WTC11 (cell line): ENCODE data around the gene ZBTB7C. TPM values are rescaled to one million over a fixed set of nuclear protein-coding genes. Genes with fewer than 3 reads are reported as not detected.

ENCODE experiments used
- ATAC-seq: fragments of 200-7000 bp; cut with Tn5 transposase; 2 replicates; pipeline ENCODE4 v1.10.0; 2021; ENCODE audit warnings: mild to moderate bottlenecking, moderate library complexity
- CTCF ChIA-PET: fragments of 300-600 bp; sonication (Branson Sonifier 250); formaldehyde crosslinking; loops from one replicate; lab custom pipeline; 2021; ENCODE audit warnings: antibody characterized with exemption; lab: Charles Lee
- POLR2A ChIA-PET: fragments of 350-600 bp; sonication (Branson Sonifier 250); formaldehyde crosslinking; loops from one replicate; lab custom pipeline; 2021; ENCODE audit warnings: antibody characterized with exemption; lab: Charles Lee
- DNase-seq: peaks from one replicate; pipeline ENCODE4 v3.0.0; 2021; ENCODE audit warnings: low spot score
- H3K27ac Mint-ChIP-seq: 2 replicates; pipeline ENCODE4 v1.8.0; 2021; ENCODE audit warnings: mixed read lengths
- H3K27me3 Mint-ChIP-seq: 2 replicates; pipeline ENCODE4 v1.8.0; 2021; ENCODE audit warnings: low read depth, mild to moderate bottlenecking, moderate library complexity, mixed read lengths
- H3K36me3 Mint-ChIP-seq: 2 replicates; pipeline ENCODE4 v1.8.0; 2021; ENCODE audit warnings: mixed read lengths
- H3K4me1 Mint-ChIP-seq: 2 replicates; pipeline ENCODE4 v1.8.0; 2022; ENCODE audit warnings: mixed read lengths
- H3K4me3 Mint-ChIP-seq: 2 replicates; pipeline ENCODE4 v1.8.0; 2021; ENCODE audit warnings: mild to moderate bottlenecking, moderate library complexity, mixed read lengths
- H3K9me3 Mint-ChIP-seq: 2 replicates; pipeline ENCODE4 v1.8.0; 2021; ENCODE audit warnings: mixed read lengths
- ATF1 ChIP-seq: sonication (generic); formaldehyde crosslinking; IDR thresholded peaks from 2 replicates; pipeline ENCODE4 v1.8.1; 2023; ENCODE audit warnings: mild to moderate bottlenecking, moderate library complexity, missing genetic modification reagents
- CBFB ChIP-seq: sonication (generic); formaldehyde crosslinking; IDR thresholded peaks from 2 replicates; pipeline ENCODE4 v1.8.1; 2022; ENCODE audit warnings: mild to moderate bottlenecking, low read depth, missing genetic modification reagents
- CREB1 ChIP-seq: sonication (generic); formaldehyde crosslinking; IDR thresholded peaks from 2 replicates; pipeline ENCODE4 v1.8.0; 2023; ENCODE audit warnings: mild to moderate bottlenecking, missing genetic modification reagents
- EMX1 ChIP-seq: fragments of 250-450 bp; sonication (Bioruptor Pico); IDR thresholded peaks from 2 replicates; pipeline ENCODE4 v1.8.0; 2021; ENCODE audit warnings: mild to moderate bottlenecking
- ESRRA ChIP-seq: sonication (generic); formaldehyde crosslinking; IDR thresholded peaks from 2 replicates; pipeline ENCODE4 v1.8.1; 2022; ENCODE audit warnings: mild to moderate bottlenecking, missing genetic modification reagents, borderline replicate concordance
- GTF2I ChIP-seq: fragments of 250-450 bp; sonication (Bioruptor Pico); conservative IDR thresholded peaks from 2 replicates; pipeline ENCODE4 v1.4.0; 2021; ENCODE audit warnings: mild to moderate bottlenecking
- HMGA2 ChIP-seq: fragments of 250-450 bp; sonication (Bioruptor Pico); IDR thresholded peaks from 2 replicates; pipeline ENCODE4 v1.4.0; 2021; ENCODE audit warnings: mild to moderate bottlenecking, moderate library complexity
- IRF2 ChIP-seq: sonication (generic); formaldehyde crosslinking; IDR thresholded peaks from 2 replicates; pipeline ENCODE4 v1.8.0; 2022; ENCODE audit warnings: low read depth, missing genetic modification reagents, borderline replicate concordance
- NR2C2 ChIP-seq: sonication (generic); formaldehyde crosslinking; IDR thresholded peaks from 2 replicates; pipeline ENCODE4 v1.8.0; 2022; ENCODE audit warnings: mild to moderate bottlenecking, missing genetic modification reagents
- PRRX2 ChIP-seq: fragments of 250-450 bp; sonication (Bioruptor Pico); IDR thresholded peaks from 2 replicates; pipeline ENCODE4 v1.8.0; 2021; ENCODE audit warnings: mild to moderate bottlenecking
- SP1 ChIP-seq: sonication (generic); formaldehyde crosslinking; conservative IDR thresholded peaks from 2 replicates; pipeline ENCODE4 v1.8.1; 2022; ENCODE audit warnings: missing genetic modification reagents
- TP53 ChIP-seq: sonication (generic); formaldehyde crosslinking; IDR thresholded peaks from 2 replicates; pipeline ENCODE4 v1.8.1; 2023; ENCODE audit warnings: mild to moderate bottlenecking, missing genetic modification reagents
- ZNF121 ChIP-seq: sonication (generic); formaldehyde crosslinking; IDR thresholded peaks from 2 replicates; pipeline ENCODE4 v1.8.0; 2023; ENCODE audit warnings: missing genetic modification reagents
- ZNF317 ChIP-seq: sonication (generic); formaldehyde crosslinking; IDR thresholded peaks from 2 replicates; pipeline ENCODE4 v1.8.1; 2023; ENCODE audit warnings: low read depth, mild to moderate bottlenecking, moderate library complexity, missing genetic modification reagents, borderline replicate concordance
- ZNF423 ChIP-seq: fragments of 250-450 bp; sonication (Bioruptor Pico); IDR thresholded peaks from 2 replicates; pipeline ENCODE4 v2.1.2; 2022; ENCODE audit warnings: mild to moderate bottlenecking, moderate library complexity
- total RNA-seq: library from RNA; stranded (reverse); gene quantifications from 3 replicates; pipeline ENCODE4 v1.2.3, GENCODE V29; 2021
- TF ChIP-seq, protein P1 (sequence below): sonication (generic); formaldehyde crosslinking; IDR thresholded peaks from 2 replicates; pipeline ENCODE4 v1.8.0; 2022; ENCODE audit warnings: mild to moderate bottlenecking, missing genetic modification reagents
- TF ChIP-seq, protein P2 (sequence below): sonication (generic); formaldehyde crosslinking; IDR thresholded peaks from 2 replicates; pipeline ENCODE4 v1.8.1; 2023; ENCODE audit warnings: mild to moderate bottlenecking, moderate library complexity, missing genetic modification reagents
- TF ChIP-seq, protein P3 (sequence below): sonication (generic); formaldehyde crosslinking; IDR thresholded peaks from 2 replicates; pipeline ENCODE4 v1.8.1; 2023; ENCODE audit warnings: mild to moderate bottlenecking, missing genetic modification reagents
- TF ChIP-seq, protein P4 (sequence below): fragments of 250-450 bp; sonication (Bioruptor Pico); IDR thresholded peaks from 2 replicates; pipeline ENCODE4 v1.8.0; 2021; ENCODE audit warnings: mild to moderate bottlenecking
- TF ChIP-seq, protein P5 (sequence below): sonication (generic); formaldehyde crosslinking; conservative IDR thresholded peaks from 2 replicates; pipeline ENCODE4 v1.8.1; 2022; ENCODE audit warnings: mild to moderate bottlenecking, missing genetic modification reagents
- TF ChIP-seq, protein P6 (sequence below): sonication (generic); formaldehyde crosslinking; IDR thresholded peaks from 2 replicates; pipeline ENCODE4 v1.8.1; 2023; ENCODE audit warnings: mild to moderate bottlenecking, missing genetic modification reagents, moderate library complexity

The ZBTB7C gene
- total RNA-seq, 1 experiment from 2014 or later: 0.48 TPM

DNA sequence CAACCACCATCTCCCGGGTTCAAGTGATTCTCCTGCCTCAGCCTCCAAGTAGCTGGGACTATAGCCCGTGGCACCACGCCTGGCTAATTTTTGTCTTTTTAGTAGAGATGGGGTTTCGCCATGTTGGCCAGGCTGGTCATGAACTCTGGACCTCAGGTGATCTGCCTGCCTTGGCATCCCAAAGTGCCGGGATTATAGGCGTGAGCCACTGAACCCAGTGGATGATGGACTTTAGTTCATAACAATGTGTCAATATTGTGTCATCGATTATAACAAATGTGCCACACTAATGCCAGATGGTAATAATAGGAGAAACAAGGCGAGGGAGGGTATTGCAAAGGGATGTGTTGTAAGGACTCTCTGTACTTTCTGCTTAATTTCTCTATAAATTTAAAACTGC lies 216.6 kb downstream of the ZBTB7C start (continued):
- TF ChIP-seq, protein P1, sequence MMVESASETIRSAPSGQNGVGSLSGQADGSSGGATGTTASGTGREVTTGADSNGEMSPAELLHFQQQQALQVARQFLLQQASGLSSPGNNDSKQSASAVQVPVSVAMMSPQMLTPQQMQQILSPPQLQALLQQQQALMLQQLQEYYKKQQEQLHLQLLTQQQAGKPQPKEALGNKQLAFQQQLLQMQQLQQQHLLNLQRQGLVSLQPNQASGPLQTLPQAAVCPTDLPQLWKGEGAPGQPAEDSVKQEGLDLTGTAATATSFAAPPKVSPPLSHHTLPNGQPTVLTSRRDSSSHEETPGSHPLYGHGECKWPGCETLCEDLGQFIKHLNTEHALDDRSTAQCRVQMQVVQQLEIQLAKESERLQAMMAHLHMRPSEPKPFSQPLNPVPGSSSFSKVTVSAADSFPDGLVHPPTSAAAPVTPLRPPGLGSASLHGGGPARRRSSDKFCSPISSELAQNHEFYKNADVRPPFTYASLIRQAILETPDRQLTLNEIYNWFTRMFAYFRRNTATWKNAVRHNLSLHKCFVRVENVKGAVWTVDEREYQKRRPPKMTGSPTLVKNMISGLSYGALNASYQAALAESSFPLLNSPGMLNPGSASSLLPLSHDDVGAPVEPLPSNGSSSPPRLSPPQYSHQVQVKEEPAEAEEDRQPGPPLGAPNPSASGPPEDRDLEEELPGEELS (CRISPR knock-in tag): no peak
- TF ChIP-seq NR2C2 (CRISPR knock-in tag) (no peak), ZNF121 (CRISPR knock-in tag) (no peak)

DNA sequence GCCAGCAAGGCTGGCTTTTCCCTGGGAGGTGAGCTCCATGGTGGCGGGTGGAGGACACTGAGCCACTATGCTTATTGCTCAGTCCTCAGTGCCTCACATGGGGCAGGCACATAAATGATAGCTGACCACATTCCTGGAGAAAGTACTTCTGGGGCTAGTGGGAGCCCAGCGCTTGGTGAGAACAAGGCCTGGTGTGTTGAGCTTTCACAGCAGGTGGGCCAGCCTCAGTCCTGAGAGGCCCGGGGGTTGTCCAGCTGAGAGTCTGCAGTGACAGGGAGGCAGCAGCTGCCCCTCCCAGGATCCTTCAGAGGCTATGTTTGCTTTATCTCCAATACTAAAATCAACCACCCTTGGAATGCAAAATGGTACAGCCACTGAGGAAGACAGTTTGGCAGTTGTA lies 217.7 kb downstream of the ZBTB7C start:
- POLR2A ChIA-PET: no interaction called here
- TF ChIP-seq, protein P2, sequence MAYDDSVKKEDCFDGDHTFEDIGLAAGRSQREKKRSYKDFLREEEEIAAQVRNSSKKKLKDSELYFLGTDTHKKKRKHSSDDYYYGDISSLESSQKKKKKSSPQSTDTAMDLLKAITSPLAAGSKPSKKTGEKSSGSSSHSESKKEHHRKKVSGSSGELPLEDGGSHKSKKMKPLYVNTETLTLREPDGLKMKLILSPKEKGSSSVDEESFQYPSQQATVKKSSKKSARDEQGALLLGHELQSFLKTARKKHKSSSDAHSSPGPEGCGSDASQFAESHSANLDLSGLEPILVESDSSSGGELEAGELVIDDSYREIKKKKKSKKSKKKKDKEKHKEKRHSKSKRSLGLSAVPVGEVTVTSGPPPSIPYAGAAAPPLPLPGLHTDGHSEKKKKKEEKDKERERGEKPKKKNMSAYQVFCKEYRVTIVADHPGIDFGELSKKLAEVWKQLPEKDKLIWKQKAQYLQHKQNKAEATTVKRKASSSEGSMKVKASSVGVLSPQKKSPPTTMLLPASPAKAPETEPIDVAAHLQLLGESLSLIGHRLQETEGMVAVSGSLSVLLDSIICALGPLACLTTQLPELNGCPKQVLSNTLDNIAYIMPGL (CRISPR knock-in tag): no peak
- TF ChIP-seq ZNF423 (CRISPR knock-in tag) (0 out of 2 replicates have a peak, but pooled peaks have one; percentile 4), HMGA2 (CRISPR knock-in tag) (no peak)
- CTCF ChIA-PET: interaction anchor here (0.5 to 1.5 kb wide), 5 partner anchors 159 to 448 kb away, joined by 3 to 5 read pairs (median 3); no protein-coding TSS in a partner anchor
- H3K4me1 Mint-ChIP-seq: peaks cover 3% of the 10 kb centered on the region; the same call in 1 of the 2 replicates
- H3K9me3 Mint-ChIP-seq: peaks cover 10% of the 10 kb centered on the region
- no peak overlapping the region for H3K27ac Mint-ChIP-seq
- DNase-seq (no peak), ATAC-seq (no peak)
- no peaks in the 10 kb centered on the region; the same call in 1 of the 2 replicates for H3K27me3 Mint-ChIP-seq
- no peaks in the 10 kb centered on the region for H3K36me3 Mint-ChIP-seq
- no peak overlapping the region for H3K4me3 Mint-ChIP-seq

DNA sequence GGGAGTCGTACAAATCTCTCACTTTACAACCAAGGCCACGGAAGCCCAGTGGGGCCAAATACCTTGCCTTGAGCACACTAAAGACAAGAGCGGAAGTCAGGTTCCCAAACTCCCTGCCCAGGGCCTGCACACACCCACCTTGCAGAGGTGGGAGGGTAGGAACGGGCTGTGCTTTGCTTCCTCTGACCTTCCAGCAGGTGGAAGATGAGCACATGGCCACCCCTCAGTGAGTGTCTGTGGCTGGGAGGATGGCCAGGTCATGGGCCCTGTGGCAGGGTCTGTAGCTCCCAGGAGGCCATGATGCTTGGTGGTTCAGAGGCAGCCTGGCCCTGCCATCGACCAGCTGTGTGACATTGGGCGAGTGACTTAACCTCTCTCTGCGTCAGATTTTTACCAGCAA lies 218.2 kb downstream of the ZBTB7C start:
- ATAC-seq: peak; percentile 76
- DNase-seq: no peak
- H3K36me3 Mint-ChIP-seq: no peaks in the 10 kb centered on the region
- H3K4me3 Mint-ChIP-seq: no peak overlapping the region
- POLR2A ChIA-PET: no interaction called here
- no peak overlapping the region for H3K27ac Mint-ChIP-seq
- no peaks in the 10 kb centered on the region; the same call in 1 of the 2 replicates for H3K27me3 Mint-ChIP-seq
- CTCF ChIA-PET: interaction anchor here (0.6 to 1.5 kb wide), 3 partner anchors 160 to 254 kb away, joined by 3 to 5 read pairs (median 3); no protein-coding TSS in a partner anchor
- peaks cover 6% of the 10 kb centered on the region for H3K9me3 Mint-ChIP-seq
- peaks cover 3% of the 10 kb centered on the region; the same call in 1 of the 2 replicates for H3K4me1 Mint-ChIP-seq
- TF ChIP-seq ATF1 (CRISPR knock-in tag) (no peak), IRF2 (CRISPR knock-in tag) (no peak), GTF2I (CRISPR knock-in tag) (no peak), CREB1 (no peak), EMX1 (CRISPR knock-in tag) (no peak), SP1 (CRISPR knock-in tag) (no peak), ZNF317 (CRISPR knock-in tag) (no peak), HMGA2 (CRISPR knock-in tag) (no peak), TP53 (CRISPR knock-in tag) (no peak), CBFB (CRISPR knock-in tag) (no peak), ESRRA (CRISPR knock-in tag) (no peak), PRRX2 (CRISPR knock-in tag) (no peak)
- TF ChIP-seq, protein P3, sequence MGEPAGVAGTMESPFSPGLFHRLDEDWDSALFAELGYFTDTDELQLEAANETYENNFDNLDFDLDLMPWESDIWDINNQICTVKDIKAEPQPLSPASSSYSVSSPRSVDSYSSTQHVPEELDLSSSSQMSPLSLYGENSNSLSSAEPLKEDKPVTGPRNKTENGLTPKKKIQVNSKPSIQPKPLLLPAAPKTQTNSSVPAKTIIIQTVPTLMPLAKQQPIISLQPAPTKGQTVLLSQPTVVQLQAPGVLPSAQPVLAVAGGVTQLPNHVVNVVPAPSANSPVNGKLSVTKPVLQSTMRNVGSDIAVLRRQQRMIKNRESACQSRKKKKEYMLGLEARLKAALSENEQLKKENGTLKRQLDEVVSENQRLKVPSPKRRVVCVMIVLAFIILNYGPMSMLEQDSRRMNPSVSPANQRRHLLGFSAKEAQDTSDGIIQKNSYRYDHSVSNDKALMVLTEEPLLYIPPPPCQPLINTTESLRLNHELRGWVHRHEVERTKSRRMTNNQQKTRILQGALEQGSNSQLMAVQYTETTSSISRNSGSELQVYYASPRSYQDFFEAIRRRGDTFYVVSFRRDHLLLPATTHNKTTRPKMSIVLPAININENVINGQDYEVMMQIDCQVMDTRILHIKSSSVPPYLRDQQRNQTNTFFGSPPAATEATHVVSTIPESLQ: no peak
- TF ChIP-seq, protein P4, sequence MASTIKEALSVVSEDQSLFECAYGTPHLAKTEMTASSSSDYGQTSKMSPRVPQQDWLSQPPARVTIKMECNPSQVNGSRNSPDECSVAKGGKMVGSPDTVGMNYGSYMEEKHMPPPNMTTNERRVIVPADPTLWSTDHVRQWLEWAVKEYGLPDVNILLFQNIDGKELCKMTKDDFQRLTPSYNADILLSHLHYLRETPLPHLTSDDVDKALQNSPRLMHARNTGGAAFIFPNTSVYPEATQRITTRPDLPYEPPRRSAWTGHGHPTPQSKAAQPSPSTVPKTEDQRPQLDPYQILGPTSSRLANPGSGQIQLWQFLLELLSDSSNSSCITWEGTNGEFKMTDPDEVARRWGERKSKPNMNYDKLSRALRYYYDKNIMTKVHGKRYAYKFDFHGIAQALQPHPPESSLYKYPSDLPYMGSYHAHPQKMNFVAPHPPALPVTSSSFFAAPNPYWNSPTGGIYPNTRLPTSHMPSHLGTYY (CRISPR knock-in tag): no peak
- TF ChIP-seq, protein P5, sequence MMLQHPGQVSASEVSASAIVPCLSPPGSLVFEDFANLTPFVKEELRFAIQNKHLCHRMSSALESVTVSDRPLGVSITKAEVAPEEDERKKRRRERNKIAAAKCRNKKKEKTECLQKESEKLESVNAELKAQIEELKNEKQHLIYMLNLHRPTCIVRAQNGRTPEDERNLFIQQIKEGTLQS (CRISPR knock-in tag): no peak
- TF ChIP-seq, protein P1 (CRISPR knock-in tag): no peak
- TF ChIP-seq, protein P6, sequence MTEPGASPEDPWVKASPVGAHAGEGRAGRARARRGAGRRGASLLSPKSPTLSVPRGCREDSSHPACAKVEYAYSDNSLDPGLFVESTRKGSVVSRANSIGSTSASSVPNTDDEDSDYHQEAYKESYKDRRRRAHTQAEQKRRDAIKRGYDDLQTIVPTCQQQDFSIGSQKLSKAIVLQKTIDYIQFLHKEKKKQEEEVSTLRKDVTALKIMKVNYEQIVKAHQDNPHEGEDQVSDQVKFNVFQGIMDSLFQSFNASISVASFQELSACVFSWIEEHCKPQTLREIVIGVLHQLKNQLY (CRISPR knock-in tag): no peak
